GM19035 (cell line): ENCODE measurements around the gene EEF2K.

Experiments
- ATAC-seq: cut with Tn5 transposase; IDR thresholded peaks from one replicate; pipeline ENCODE4 v1.9.1; 2021; ENCODE audit not compliant: unreplicated experiment

Gene EEF2K

DNA sequence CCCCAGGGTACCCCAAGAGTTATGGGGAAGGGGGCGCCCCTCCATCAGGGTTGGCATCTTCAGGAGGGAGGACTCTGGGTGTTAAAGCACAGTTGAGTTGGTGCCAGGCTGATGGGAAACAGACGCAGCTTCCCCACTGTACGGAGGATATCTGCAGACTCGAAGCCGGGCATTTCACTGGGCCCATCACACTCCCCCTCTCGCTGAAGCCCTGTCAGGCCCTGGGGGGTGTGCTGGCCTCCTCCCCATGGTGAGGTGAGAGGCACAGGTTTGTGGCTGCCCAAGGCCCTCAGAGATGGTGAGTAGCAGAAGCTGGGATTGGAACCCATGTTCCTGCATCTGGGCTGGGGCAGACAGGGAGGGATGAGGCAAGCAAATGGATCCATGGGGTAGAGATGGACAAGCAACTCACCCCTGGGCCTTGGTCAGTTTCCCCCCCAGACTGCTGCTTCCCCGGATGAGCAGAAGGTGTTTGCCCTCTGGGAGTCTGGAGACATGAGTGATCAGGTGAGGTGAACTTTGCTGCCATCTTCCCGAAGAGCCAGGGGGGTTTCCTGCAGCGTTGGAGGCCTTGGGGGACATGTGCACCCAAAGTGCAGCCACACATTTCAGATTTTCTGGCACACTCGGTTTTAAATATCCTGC is 122.1 kb downstream of the EEF2K start:
- ATAC-seq: no peak

DNA sequence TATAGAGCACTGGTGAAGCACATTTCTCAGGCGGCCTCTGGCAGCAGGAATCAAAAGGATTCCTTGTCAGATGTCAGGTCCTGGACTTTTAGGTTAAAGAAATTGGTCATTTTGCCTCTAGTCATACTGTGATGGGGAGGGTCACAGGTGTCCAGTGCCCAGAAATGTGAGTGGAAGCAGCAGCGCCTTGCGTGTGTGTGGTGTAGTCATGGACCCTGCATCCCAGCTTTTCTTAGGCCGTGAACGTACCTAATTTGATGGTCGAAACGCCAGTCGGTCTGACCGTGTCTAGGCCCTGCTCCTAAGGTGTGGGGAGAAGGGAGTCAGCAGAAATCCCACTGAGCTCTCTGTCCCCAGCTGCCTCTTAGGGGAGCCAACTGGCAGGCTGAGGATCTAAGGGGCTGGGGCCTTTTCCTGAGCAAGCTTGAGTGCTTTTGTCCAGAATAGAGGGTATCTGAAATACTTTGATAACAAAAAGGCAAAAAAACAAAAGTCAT is 123.2 kb downstream of the EEF2K start:
- ATAC-seq: no peak

DNA sequence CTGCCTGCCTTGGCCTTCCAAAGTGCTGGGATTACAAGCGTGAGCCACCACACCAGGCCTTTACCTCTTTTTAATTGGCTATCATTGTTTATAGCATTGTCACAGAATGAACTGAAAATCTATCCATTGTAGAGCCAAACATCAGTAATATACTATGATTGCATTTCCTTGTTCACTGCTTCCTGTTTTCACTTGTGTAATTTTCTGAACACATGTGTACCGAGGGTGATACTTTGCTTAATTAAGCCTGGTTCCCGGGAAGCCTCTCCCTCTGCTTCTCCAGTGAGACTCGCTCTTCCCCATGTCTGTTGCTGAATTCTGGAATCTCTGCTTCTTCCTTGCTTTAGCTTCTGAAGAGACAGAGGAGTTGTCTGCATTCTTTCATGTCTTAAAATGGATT is 124.2 kb downstream of the EEF2K start:
- ATAC-seq: no peak

DNA sequence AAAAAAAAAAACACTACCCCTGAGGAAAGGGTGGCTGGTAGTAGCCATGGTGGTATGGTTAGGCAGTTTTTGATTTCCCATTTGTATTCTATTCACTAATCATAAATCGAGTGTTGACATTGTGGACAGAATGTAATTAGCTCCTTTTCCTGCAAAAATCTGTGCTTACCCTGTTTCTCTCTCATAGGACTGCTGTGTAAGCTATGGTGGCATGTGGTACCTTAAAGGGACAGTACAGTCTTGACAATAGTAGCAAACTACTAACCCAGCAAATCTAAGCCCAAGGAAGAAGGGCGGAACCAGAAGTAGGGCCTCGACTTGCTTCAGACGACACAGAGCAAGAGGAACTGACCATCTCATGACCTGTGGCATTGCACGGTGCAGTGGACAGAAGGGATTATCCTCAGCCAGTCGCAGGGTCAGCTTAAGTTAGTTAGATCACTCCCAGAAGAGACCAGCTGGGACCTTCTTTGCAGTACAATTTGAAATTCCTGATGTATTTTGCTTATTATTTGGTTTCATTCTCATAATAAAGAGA is 127.4 kb downstream of the EEF2K start:
- ATAC-seq: no peak

DNA sequence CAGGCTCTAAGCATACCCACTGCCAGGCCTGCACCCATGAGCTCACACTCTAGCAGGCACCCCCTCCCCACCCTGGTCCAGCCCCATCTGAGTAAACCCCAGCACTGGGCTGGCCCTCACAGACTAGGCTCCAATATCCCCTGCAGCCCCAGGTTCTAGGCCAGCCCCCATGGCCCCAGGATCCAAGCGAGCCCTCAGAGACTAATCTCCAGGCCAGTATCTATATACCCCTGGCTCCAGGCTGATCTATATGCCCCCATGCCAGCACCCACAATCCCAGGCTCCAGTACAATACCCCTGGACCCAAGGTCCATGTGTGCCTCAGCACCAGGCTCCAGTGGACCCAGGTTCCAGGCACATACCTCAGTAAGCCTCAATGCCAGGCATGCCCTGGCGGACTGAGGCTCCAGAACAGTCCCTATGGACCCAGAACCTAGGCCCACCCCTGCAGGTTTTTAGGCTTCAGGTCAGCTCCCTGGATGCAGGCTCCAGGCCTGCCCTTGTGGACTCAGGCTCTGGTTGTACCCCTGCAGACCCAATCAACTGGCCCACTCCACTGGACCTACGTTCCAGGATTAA is 129.7 kb downstream of the EEF2K start:
- ATAC-seq: no peak

DNA sequence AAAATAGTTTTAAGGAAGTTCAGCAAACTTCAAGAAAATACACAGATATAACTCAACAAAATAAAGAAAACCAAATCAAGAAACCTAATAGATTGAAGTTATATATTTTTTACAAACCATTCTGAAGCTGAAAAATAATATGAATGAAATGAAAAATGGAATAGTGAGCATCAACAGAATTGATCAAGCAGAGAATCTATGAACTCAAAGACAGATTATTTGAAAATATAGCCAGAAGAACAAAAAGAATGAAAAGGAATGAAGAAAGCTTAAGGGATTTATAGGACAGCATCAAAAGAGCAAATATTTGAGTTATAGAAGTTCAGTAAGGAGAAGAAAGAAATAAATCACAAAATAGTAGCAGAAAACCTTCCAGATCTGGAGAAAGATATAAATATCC is 130.5 kb downstream of the EEF2K start:
- ATAC-seq: no peak

DNA sequence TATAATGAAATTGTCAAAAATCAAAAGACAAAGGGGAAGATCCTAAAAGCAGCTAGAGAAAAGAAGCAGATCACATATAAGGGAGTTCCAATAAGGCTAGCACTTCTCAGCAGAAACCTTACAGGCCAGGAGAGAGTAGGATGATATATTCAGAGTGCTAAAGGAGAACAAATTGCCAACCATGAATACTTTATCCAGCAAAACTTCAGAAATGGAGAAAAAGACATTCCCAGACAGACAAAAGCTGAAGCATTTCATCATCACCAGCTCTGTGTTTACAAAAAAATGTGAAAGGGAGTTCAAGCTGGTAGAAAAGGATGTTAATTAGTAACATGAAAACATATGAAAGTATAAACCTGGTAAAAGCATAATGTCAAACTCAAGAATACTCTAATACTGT is 131.0 kb downstream of the EEF2K start:
- ATAC-seq: no peak

- ATAC-seq: no peak
Observed at GRCh38 chr16:22337849-22338635, 132.0 kb downstream of the EEF2K start.
